HEK293T (cell line): ENCODE results near the gene ZC3H15.

Source experiments
- ARNT ChIP-seq: fragments of 450-650 bp; IDR thresholded peaks from 2 replicates; pipeline ENCODE4 v1.6.1; 2017; ENCODE audit warnings: mild to moderate bottlenecking
- BHLHE40 ChIP-seq: fragments of 450-650 bp; IDR thresholded peaks from 2 replicates; pipeline ENCODE4 v1.6.1; 2016; ENCODE audit warnings: mild to moderate bottlenecking, moderate library complexity, borderline replicate concordance
- CTBP1 ChIP-seq: fragments of 450-650 bp; IDR thresholded peaks from 2 replicates; pipeline ENCODE4 v1.6.1; 2016; ENCODE audit warnings: borderline replicate concordance
- ELF4 ChIP-seq: fragments of 450-650 bp; IDR thresholded peaks from 2 replicates; pipeline ENCODE4 v1.6.1; 2017; ENCODE audit warnings: antibody characterized with exemption
- FOXM1 ChIP-seq: fragments of 450-650 bp; IDR thresholded peaks from 2 replicates; pipeline ENCODE4 v1.6.1; 2017; ENCODE audit warnings: mild to moderate bottlenecking, borderline replicate concordance
- HDGF ChIP-seq: fragments of 450-650 bp; IDR thresholded peaks from 2 replicates; pipeline ENCODE4 v1.6.1; 2017; ENCODE audit warnings: antibody characterized with exemption, borderline replicate concordance
- NFRKB ChIP-seq: fragments of 450-650 bp; IDR thresholded peaks from 2 replicates; pipeline ENCODE4 v1.6.1; 2016; ENCODE audit warnings: mild to moderate bottlenecking, moderate library complexity
- PKNOX1 ChIP-seq: fragments of 450-650 bp; IDR thresholded peaks from 2 replicates; pipeline ENCODE4 v1.6.1; 2016
- SP1 ChIP-seq: fragments of 450-650 bp; IDR thresholded peaks from 2 replicates; pipeline ENCODE4 v1.6.1; 2017
- TARDBP ChIP-seq: fragments of 450-650 bp; IDR thresholded peaks from 2 replicates; pipeline ENCODE4 v1.6.1; 2016
- ZNF384 ChIP-seq: fragments of 450-650 bp; IDR thresholded peaks from 2 replicates; pipeline ENCODE4 v1.6.1; 2016

GRCh38 chr2:186443851-186444250 is 42.2 kb upstream of the ZC3H15 start:
- TF ChIP-seq ARNT (no peak), NFRKB (no peak), TARDBP (no peak), HDGF (no peak), ZNF384 (no peak), BHLHE40 (no peak), FOXM1 (no peak), ELF4 (no peak), CTBP1 (no peak), SP1 (no peak), PKNOX1 (no peak)
